Measurements from ENCODE around the gene SHCBP1L. TPM values are rescaled to one million over a fixed set of nuclear protein-coding genes. Genes with fewer than 3 reads are reported as not detected.
A peak's percentile ranks its signal among the peaks of the same experiment; 100 is the strongest.

SHCBP1L gene
- polyA plus RNA-seq (2011; rRNA removed), result not detected in 2 replicates
- polyA minus RNA-seq (2011; rRNA and poly(A)+ RNA removed), result not detected in 2 replicates

DNA sequence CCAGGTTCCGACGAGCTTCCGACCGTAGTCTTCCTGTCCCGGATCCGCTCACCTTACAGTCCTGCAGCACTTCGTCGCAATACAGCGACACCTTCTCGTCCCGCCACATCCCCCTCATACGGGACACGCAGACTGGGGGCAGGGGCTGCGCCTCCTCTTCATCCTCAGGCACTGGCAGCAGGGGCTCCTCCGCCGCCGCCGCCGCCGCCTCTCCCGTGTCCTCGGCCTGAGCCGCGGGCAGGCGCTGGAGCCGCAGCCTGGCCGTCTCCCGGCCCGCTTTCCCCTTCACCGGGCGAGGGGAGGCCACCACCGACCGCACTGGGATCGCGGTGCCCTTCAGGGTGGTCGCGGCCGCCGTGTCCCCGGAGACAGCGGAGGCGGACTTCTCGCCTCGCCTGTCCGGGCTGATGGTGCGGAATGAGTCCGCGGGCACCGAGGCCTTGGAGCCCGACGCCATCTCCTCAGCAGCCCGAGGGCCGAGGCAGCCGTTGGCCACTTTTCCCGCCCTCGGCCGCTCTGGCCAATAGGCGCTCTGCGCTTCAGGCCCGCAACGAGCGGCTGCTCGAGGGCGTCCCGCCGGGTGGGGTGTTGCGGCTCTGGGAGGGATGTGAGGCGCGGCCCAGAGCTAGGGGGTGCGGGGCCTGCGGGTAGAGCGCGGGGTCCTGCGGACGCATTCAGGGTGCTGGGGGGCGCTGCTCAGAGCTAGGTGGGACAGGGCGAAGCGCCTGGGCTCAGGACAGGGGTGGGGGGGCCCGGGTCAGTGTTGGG, at the start of gene SHCBP1L:
TSS of gene SHCBP1L (minus strand) at position 490 of the 768 bp plus-strand sequence. CDS start at position 457, 33 bp downstream.
- CTCF ChIA-PET, result interaction anchor here (1.2 kb wide), 1 partner anchor 10 kb away, joined by 4 read pairs; no protein-coding TSS in a partner anchor
- peaks cover 3% of the 10 kb centered on the region; the same call in 1 of the 2 replicates for H3K9me3 ChIP-seq (ENCODE audit: control insufficient read depth, insufficient read depth, low read length)
- TF ChIP-seq, protein P1, sequence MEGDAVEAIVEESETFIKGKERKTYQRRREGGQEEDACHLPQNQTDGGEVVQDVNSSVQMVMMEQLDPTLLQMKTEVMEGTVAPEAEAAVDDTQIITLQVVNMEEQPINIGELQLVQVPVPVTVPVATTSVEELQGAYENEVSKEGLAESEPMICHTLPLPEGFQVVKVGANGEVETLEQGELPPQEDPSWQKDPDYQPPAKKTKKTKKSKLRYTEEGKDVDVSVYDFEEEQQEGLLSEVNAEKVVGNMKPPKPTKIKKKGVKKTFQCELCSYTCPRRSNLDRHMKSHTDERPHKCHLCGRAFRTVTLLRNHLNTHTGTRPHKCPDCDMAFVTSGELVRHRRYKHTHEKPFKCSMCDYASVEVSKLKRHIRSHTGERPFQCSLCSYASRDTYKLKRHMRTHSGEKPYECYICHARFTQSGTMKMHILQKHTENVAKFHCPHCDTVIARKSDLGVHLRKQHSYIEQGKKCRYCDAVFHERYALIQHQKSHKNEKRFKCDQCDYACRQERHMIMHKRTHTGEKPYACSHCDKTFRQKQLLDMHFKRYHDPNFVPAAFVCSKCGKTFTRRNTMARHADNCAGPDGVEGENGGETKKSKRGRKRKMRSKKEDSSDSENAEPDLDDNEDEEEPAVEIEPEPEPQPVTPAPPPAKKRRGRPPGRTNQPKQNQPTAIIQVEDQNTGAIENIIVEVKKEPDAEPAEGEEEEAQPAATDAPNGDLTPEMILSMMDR (IDR thresholded peaks at IDR 0.05; ENCODE audit: low read depth, low read length), result no peak
- no peak for DNase-seq (ENCODE audit: low read depth, low spot score)
- POLR2A ChIA-PET, result no interaction called here
- H3K27ac ChIP-seq (ENCODE audit: low read depth, low read length), result no peak within 1 kb of the TSS
- peaks cover 4% of the 10 kb centered on the region for H3K27me3 ChIP-seq (ENCODE audit: control insufficient read depth, insufficient read depth, low read length)
- H3K4me3 ChIP-seq (ENCODE audit: low read depth, low read length), result peak within 1 kb of the TSS; percentile 20; the same call in 1 of the 2 replicates

DNA sequence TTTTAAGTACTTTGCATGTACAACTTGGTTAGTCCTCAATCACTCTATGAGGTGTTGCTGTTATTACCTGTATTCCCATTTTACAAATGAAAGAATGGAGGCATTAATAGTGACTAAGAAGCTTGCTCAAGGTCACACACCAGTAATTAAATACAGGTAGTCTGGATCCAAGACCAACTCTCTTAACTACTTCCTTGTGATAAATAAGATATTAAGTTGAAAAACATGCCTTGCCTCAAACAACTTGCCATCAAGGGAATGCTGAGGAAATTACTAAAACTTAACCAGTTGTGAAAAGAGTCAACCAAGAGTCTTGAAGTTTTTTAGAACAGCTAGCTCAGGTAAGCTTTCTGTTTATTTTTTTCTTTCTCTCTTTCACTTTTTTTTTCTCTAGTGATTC, 49.3 kb upstream of the SHCBP1L start:
- CTCF ChIA-PET, result no interaction called here
- POLR2A ChIA-PET, result interaction anchor here (0.7 kb wide), 1 partner anchor 8 kb away, joined by 5 read pairs; no protein-coding TSS in a partner anchor
- no peaks in the 10 kb centered on the region for H3K9me3 ChIP-seq (ENCODE audit: control insufficient read depth, insufficient read depth, low read length)
- H3K27me3 ChIP-seq (ENCODE audit: control insufficient read depth, insufficient read depth, low read length), result no peaks in the 10 kb centered on the region
- no peak overlapping the region for H3K27ac ChIP-seq (ENCODE audit: low read depth, low read length)
- TF ChIP-seq, protein P1 (IDR thresholded peaks at IDR 0.05; ENCODE audit: low read depth, low read length), result no peak
- DNase-seq (ENCODE audit: low read depth, low spot score), result no peak
- H3K4me3 ChIP-seq (ENCODE audit: low read depth, low read length), result no peak overlapping the region

- Histone ChIP-seq H3K4me3 (ENCODE audit: low read depth, low read length) (no peak overlapping the region), H3K27ac (ENCODE audit: low read depth, low read length) (no peak overlapping the region), H3K9me3 (ENCODE audit: control insufficient read depth, insufficient read depth, low read length) (no peaks in the 10 kb centered on the region), H3K27me3 (ENCODE audit: control insufficient read depth, insufficient read depth, low read length) (no peaks in the 10 kb centered on the region)
- TF ChIP-seq, protein P1 (IDR thresholded peaks at IDR 0.05; ENCODE audit: low read depth, low read length), result no peak
- no peak for DNase-seq (ENCODE audit: low read depth, low spot score)
- POLR2A ChIA-PET, result no interaction called here
- CTCF ChIA-PET, result interaction anchor here (0.6 to 1.2 kb wide), 2 partner anchors 13 to 234 kb away, joined by 3 read pairs; no protein-coding TSS in a partner anchor
Observed at GRCh38 chr1:183000167-183000962, 47.4 kb upstream of the SHCBP1L start.

DNA sequence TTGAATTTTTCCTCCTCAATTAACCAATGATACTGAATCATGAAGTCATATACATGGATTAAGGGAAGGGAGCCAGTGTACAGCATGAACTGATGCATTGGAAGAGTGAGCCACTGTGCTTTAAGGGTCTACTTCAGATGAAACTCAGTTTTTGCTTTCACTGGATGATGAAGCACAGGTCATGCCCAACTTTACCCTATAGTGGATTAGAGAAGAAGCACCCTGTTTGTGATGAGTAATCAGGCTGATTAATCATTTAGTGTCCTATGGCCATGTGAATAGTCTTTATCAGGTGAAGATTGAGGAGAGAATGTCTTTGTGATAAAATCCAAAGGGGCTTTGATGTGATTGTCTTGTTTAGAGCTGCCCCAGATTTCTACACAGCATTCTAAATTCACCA, 45.5 kb upstream of the SHCBP1L start:
- no peak overlapping the region for H3K4me3 ChIP-seq (ENCODE audit: low read depth, low read length)
- DNase-seq (ENCODE audit: low read depth, low spot score), result no peak
- H3K27me3 ChIP-seq (ENCODE audit: control insufficient read depth, insufficient read depth, low read length), result no peaks in the 10 kb centered on the region
- TF ChIP-seq, protein P1 (IDR thresholded peaks at IDR 0.05; ENCODE audit: low read depth, low read length), result no peak
- no peak overlapping the region for H3K27ac ChIP-seq (ENCODE audit: low read depth, low read length)
- ChIA-PET CTCF (no interaction called here), POLR2A (no interaction called here)
- no peaks in the 10 kb centered on the region for H3K9me3 ChIP-seq (ENCODE audit: control insufficient read depth, insufficient read depth, low read length)
